ENCODE measurements around the gene ARHGAP5. TPM values are rescaled to one million over a fixed set of nuclear protein-coding genes. Genes with fewer than 3 reads are reported as not detected.

The ARHGAP5 gene
- total and polyA plus RNA-seq, 9 of the 15 experiments (the other 6 are each of a cell fraction or from before 2014, with no cell fraction given) = 3.1 to 21.8 (median 12.1) TPM

GRCh38 chr14:32202998-32203882 lies 126.1 kb downstream of the ARHGAP5 start, which contains the start of gene RNU6-8:
TSS of gene RNU6-8 (minus strand) at chr14:32203269.
- Histone ChIP-seq H3K27me3 (ENCODE audit: control insufficient read depth in 2 of 2, insufficient read depth in 2 of 2, low read length in 2 of 2) (no peaks in the 10 kb centered on the region), H3K9ac (ENCODE audit: insufficient read depth in 1 of 2, low read depth in 2 of 2, low read length in 2 of 2) (peak within 1 kb of the TSS; percentile 82 to 85), H4K20me1 (replicated peaks; ENCODE audit: control insufficient read depth, insufficient read depth, low read length) (no peaks in the 10 kb centered on the region), H3K9me3 (replicated peaks; ENCODE audit: control insufficient read depth, insufficient read depth, low read depth, low read length) (no peaks in the 10 kb centered on the region), H2AFZ (ENCODE audit: low read depth, low read length) (peak within 1 kb of the TSS; percentile 98), H3K27ac (ENCODE audit: extremely low read depth, low read depth, low read length) (peak within 1 kb of the TSS; percentile 89), H3K4me3 (peak within 1 kb of the TSS; percentile 62), H3K79me2 (ENCODE audit: control insufficient read depth, insufficient read depth, low read length) (no peaks in the 10 kb centered on the region), H3K36me3 (ENCODE audit: control insufficient read depth, insufficient read depth, low read length) (no peaks in the 10 kb centered on the region), H3K4me1 (replicated peaks in 1 of 2; ENCODE audit: control insufficient read depth in 2 of 2, insufficient read depth in 2 of 2, low read length in 2 of 2) (peaks cover 3 to 8% of the 10 kb centered on the region in 2 experiments; a peak in 3 of 5 replicates), H3K9me1 (ENCODE audit: control insufficient read depth, insufficient read depth, low read length) (no peaks in the 10 kb centered on the region), H3K4me2 (ENCODE audit: insufficient read depth, low read length) (peak within 1 kb of the TSS; percentile 91)
- ChIA-PET POLR2A (interaction anchor here (0.6 kb wide), 2 partner anchors 22 to 25 kb away, joined by 3 read pairs; no protein-coding TSS in a partner anchor), CTCF (ENCODE audit: low intra/inter-chr PET ratio) (no interaction called here)
- peak; percentile 79 to 87 (median 83) for DNase-seq (ENCODE audit: extremely low read depth in 1 of 4, low spot score in 3 of 4)
- under 1% methylated on average over 37 of the region's 57 CpGs for WGBS (ENCODE audit: insufficient coverage, low coverage, missing lambda C conversion rate)
- peak; percentile 92 for ATAC-seq
- peak; percentile 87 for FAIRE-seq
- in situ Hi-C loops (cut with MboI) (loop anchor here (5.0 kb wide), 1 partner anchor 121 kb away; no protein-coding TSS in a partner anchor), intact Hi-C loops (cut with micrococcal nuclease) (loop anchor here (1.0 kb wide), 1 partner anchor 127 kb away; no protein-coding TSS in a partner anchor)
- BruUV-seq (replicated peaks) = TSS peak; percentile 99
- TF ChIP-seq ZNF778 (CRISPR knock-in tag; IDR thresholded peaks at IDR 0.05) = no peak
- no peak for TF ChIP-seq TAF1 (IDR thresholded peaks at IDR 0.05; ENCODE audit: control insufficient read depth, extremely low read depth, insufficient read depth, low read length, severe bottlenecking)
- no peak for TF ChIP-seq DNMT1 (IDR thresholded peaks at IDR 0.05)
- no peak for TF ChIP-seq SRF (CRISPR knock-in tag; IDR thresholded peaks at IDR 0.05)
- no peak for TF ChIP-seq ARID4B (CRISPR knock-in tag; IDR thresholded peaks at IDR 0.05)
- peak; percentile 24; the same call in 1 of the 2 replicates for TF ChIP-seq ZNF316 (IDR thresholded peaks at IDR 0.05)
- TF ChIP-seq ZNF121 (CRISPR knock-in tag; conservative IDR thresholded peaks at IDR 0.05) = no peak
- TF ChIP-seq ZNF224 (CRISPR knock-in tag; IDR thresholded peaks at IDR 0.05) = no peak
- TF ChIP-seq NR4A1 (CRISPR knock-in tag; IDR thresholded peaks at IDR 0.05) = no peak
- no peak for TF ChIP-seq NR4A1 (tag; IDR thresholded peaks at IDR 0.05)
- no peak for TF ChIP-seq ZNF518B (CRISPR knock-in tag; IDR thresholded peaks at IDR 0.05)
- TF ChIP-seq ZBTB7A (IDR thresholded peaks at IDR 0.05; ENCODE audit: borderline replicate concordance, control insufficient read depth, low read depth, low read length) = peak; percentile 82; the same call in 1 of the 2 replicates
- no peak for TF ChIP-seq ZNF445 (CRISPR knock-in tag; IDR thresholded peaks at IDR 0.05; ENCODE audit: low read depth)

Measured in K562 (cell line).